HEK293 (cell line): ENCODE measurements around the gene SCPEP1.
"Not testable (repeated sequence)": the region's sequence is repeated elsewhere in the genome, so short reads cannot be mapped to it uniquely, and the experiment has no call there.

Source experiments
- CTCF ChIA-PET: fragments of 350-600 bp; formaldehyde crosslinking; extraction: SDS; loops from one replicate; lab custom pipeline; 2021; ENCODE audit warnings: antibody characterized with exemption; lab: Yijun Ruan, JAX
- POLR2A ChIA-PET: fragments of 300-600 bp; formaldehyde crosslinking; extraction: SDS; loops from one replicate; lab custom pipeline; 2020; ENCODE audit warnings: antibody characterized with exemption, inconsistent platforms; lab: Yijun Ruan, JAX
- H3K27ac ChIP-seq: fragments of 200-500 bp; sonication (Bioruptor generic); 2 replicates; pipeline ENCODE4 v1.5.1; 2014; ENCODE audit warnings: low read depth, low read length, control low read depth, inconsistent platforms; ENCODE audit errors: extremely low read depth
- H3K36me3 ChIP-seq, 2 experiments: fragments of 200-500 bp in 1 of 2; sonication (Bioruptor generic) in 1 of 2; 1 replicate in 1 of 2; 2 replicates in 1 of 2; pipeline ENCODE4 v1.5.1; 2014 to 2017; ENCODE audit warnings: inconsistent platforms in 2 of 2, low read length in 2 of 2; ENCODE audit not compliant: control insufficient read depth in 2 of 2, insufficient read depth in 1 of 2
- H3K4me1 ChIP-seq: fragments of 200-500 bp; sonication (Bioruptor generic); 2 replicates; pipeline ENCODE4 v1.5.1; 2014; ENCODE audit warnings: mild to moderate bottlenecking, low read length, inconsistent platforms; ENCODE audit not compliant: control insufficient read depth, insufficient read depth
- H3K4me3 ChIP-seq: 2 replicates; pipeline ENCODE4 v1.5.1; 2011; ENCODE audit warnings: low read depth, mild to moderate bottlenecking, control low read depth, low read length, moderate library complexity
- H3K9me3 ChIP-seq: fragments of 200-500 bp; sonication (Bioruptor generic); 2 replicates; pipeline ENCODE4 v1.5.1; 2014; ENCODE audit warnings: low read depth, low read length, inconsistent platforms; ENCODE audit not compliant: control insufficient read depth, insufficient read depth
- FEZF1 ChIP-seq: fragments of 450-650 bp; formaldehyde crosslinking; IDR thresholded peaks from 2 replicates; pipeline ENCODE4 v1.5.1; 2016; ENCODE audit warnings: missing biosample characterization, missing genetic modification characterization
- GFI1B ChIP-seq: fragments of 450-650 bp; formaldehyde crosslinking; IDR thresholded peaks from 2 replicates; pipeline ENCODE4 v1.5.1; 2016; ENCODE audit warnings: missing biosample characterization, missing genetic modification characterization
- GLI4 ChIP-seq: fragments of 450-650 bp; formaldehyde crosslinking; IDR thresholded peaks from 2 replicates; pipeline ENCODE4 v1.5.1; 2016; ENCODE audit warnings: missing biosample characterization, missing genetic modification characterization
- ZFHX2 ChIP-seq: fragments of 450-650 bp; formaldehyde crosslinking; conservative IDR thresholded peaks from 2 replicates; pipeline ENCODE4 v1.5.1; 2016; ENCODE audit warnings: missing biosample characterization, missing genetic modification characterization
- ZNF121 ChIP-seq: fragments of 450-650 bp; formaldehyde crosslinking; IDR thresholded peaks from 2 replicates; pipeline ENCODE4 v1.5.1; 2016; ENCODE audit warnings: missing biosample characterization, missing genetic modification characterization
- ZNF16 ChIP-seq: fragments of 450-650 bp; formaldehyde crosslinking; IDR thresholded peaks from 2 replicates; pipeline ENCODE4 v1.5.1; 2016; ENCODE audit warnings: low read depth, missing biosample characterization, missing genetic modification characterization
- ZNF239 ChIP-seq: fragments of 450-650 bp; formaldehyde crosslinking; IDR thresholded peaks from 2 replicates; pipeline ENCODE4 v1.5.1; 2016; ENCODE audit warnings: missing biosample characterization, missing genetic modification characterization
- ZNF311 ChIP-seq: fragments of 450-650 bp; formaldehyde crosslinking; IDR thresholded peaks from 2 replicates; pipeline ENCODE4 v1.5.1; 2017; ENCODE audit warnings: missing biosample characterization, missing genetic modification characterization, borderline replicate concordance
- ZNF335 ChIP-seq: fragments of 450-650 bp; formaldehyde crosslinking; conservative IDR thresholded peaks from 2 replicates; pipeline ENCODE4 v1.5.1; 2016; ENCODE audit warnings: missing biosample characterization, missing genetic modification characterization
- ZNF433 ChIP-seq: fragments of 450-650 bp; formaldehyde crosslinking; IDR thresholded peaks from 2 replicates; pipeline ENCODE4 v1.5.1; 2016; ENCODE audit warnings: missing biosample characterization, missing genetic modification characterization, low read depth
- ZNF600 ChIP-seq: fragments of 450-650 bp; formaldehyde crosslinking; IDR thresholded peaks from 2 replicates; pipeline ENCODE4 v1.5.1; 2016; ENCODE audit warnings: missing biosample characterization, missing genetic modification characterization
- ZNF843 ChIP-seq: fragments of 450-650 bp; formaldehyde crosslinking; IDR thresholded peaks from 2 replicates; pipeline ENCODE4 v1.5.1; 2016; ENCODE audit warnings: missing biosample characterization, missing genetic modification characterization
- TF ChIP-seq, protein P1 (sequence below): fragments of 450-650 bp; formaldehyde crosslinking; IDR thresholded peaks from 2 replicates; pipeline ENCODE4 v1.5.1; 2016; ENCODE audit warnings: missing biosample characterization, missing genetic modification characterization, borderline replicate concordance
- TF ChIP-seq, protein P2 (sequence below): fragments of 450-650 bp; formaldehyde crosslinking; IDR thresholded peaks from 2 replicates; pipeline ENCODE4; 2016; ENCODE audit warnings: missing biosample characterization, missing genetic modification characterization
- TF ChIP-seq, protein P3 (sequence below): fragments of 450-650 bp; formaldehyde crosslinking; IDR thresholded peaks from 2 replicates; pipeline ENCODE4 v1.5.1; 2016; ENCODE audit warnings: missing biosample characterization, missing genetic modification characterization

SCPEP1 gene

DNA sequence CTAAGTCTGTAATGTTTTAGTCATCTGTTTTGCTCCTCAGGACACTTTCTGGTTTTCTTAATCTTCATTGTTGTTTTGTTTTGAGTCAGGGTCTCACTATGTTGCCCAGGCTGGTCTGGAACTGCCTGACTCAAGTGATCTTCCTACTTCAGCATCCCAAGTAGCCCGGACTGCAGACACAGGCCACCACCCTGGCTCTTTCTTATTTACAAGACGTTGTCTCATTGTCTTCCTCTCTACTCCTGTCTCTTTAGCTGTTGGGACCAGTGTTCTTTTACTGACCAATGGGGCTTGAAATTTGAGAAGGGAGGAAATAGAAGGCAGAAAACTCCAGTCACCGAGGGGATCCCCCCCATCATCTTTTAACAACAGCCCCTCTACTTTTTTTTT lies 1.2 kb downstream of the SCPEP1 start:
- Histone ChIP-seq H3K4me3 (no peak overlapping the region), H3K4me1 (no peaks in the 10 kb centered on the region), H3K27ac (no peak overlapping the region), H3K36me3 (peaks cover 4 to 23% of the 10 kb centered on the region in 2 experiments; a peak in 2 of 3 replicates), H3K9me3 (no peaks in the 10 kb centered on the region)
- TF ChIP-seq GLI4 (tag by site-specific recombination): no peak
- peak; percentile 47 for TF ChIP-seq ZNF335 (tag by site-specific recombination)
- TF ChIP-seq GFI1B (tag by site-specific recombination): no peak
- 0 out of 2 replicates have a peak, but pooled peaks have one; percentile 43 for TF ChIP-seq ZNF600 (tag by site-specific recombination)
- TF ChIP-seq ZNF121 (tag by site-specific recombination): peak; percentile 92
- ChIA-PET CTCF (interaction anchor here (0.7 to 1.2 kb wide), 2 partner anchors 31 to 159 kb away, joined by 3 to 7 read pairs; no protein-coding TSS in a partner anchor), POLR2A (interaction anchor here (0.6 to 0.7 kb wide), 2 partner anchors 16 to 128 kb away, joined by 3 read pairs; no protein-coding TSS in a partner anchor)

DNA sequence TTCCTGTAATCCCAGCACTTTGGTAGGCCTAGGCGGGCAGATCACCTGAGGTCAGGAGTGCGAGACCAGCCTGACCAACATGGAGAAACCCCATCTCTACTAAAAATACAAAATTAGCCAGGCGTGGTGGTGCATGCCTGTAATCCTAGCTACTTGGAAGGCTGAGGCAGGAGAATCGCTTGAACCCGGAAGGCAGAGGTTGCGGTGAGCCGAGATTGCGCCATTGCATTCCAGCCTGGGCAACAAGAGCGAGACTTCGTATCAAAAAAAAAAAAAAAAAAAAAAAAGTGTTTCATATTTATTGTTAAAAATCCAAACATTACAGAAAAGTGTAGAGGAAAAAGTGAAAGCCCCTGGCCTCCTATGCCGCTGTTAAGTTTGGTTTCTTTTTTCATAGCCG lies 2.6 kb downstream of the SCPEP1 start:
- H3K36me3 ChIP-seq: peaks cover 8 to 34% of the 10 kb centered on the region in 2 experiments; a peak in 2 of 3 replicates
- H3K4me1 ChIP-seq, CTCF ChIA-PET, H3K4me3 ChIP-seq, H3K27ac ChIP-seq, POLR2A ChIA-PET, H3K9me3 ChIP-seq: not testable (repeated sequence)

DNA sequence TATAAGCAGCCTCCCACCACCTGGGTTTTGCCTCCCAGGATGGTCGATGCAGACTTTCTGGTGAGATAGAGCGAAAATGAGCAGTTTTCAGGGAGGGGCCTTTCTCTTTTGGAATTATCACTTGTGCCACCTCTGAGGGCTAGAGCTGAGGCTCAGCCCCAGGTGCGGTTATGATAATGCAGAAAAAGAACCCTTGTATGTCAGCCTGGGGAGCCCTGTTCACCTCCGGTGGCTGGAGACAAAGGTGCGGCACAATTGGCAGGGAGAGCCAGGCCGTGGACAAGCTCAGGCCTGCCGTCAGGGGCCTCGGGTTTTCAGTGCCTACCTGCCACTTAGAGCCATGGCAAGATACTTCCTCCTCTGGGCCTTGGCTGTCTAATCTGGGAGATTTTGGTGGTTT lies 4.4 kb downstream of the SCPEP1 start:
- peaks cover 12 to 48% of the 10 kb centered on the region in 2 experiments; a peak in 2 of 3 replicates for H3K36me3 ChIP-seq
- H3K9me3 ChIP-seq: no peaks in the 10 kb centered on the region
- no peak for TF ChIP-seq ZNF16 (tag by site-specific recombination)
- TF ChIP-seq, protein P1, sequence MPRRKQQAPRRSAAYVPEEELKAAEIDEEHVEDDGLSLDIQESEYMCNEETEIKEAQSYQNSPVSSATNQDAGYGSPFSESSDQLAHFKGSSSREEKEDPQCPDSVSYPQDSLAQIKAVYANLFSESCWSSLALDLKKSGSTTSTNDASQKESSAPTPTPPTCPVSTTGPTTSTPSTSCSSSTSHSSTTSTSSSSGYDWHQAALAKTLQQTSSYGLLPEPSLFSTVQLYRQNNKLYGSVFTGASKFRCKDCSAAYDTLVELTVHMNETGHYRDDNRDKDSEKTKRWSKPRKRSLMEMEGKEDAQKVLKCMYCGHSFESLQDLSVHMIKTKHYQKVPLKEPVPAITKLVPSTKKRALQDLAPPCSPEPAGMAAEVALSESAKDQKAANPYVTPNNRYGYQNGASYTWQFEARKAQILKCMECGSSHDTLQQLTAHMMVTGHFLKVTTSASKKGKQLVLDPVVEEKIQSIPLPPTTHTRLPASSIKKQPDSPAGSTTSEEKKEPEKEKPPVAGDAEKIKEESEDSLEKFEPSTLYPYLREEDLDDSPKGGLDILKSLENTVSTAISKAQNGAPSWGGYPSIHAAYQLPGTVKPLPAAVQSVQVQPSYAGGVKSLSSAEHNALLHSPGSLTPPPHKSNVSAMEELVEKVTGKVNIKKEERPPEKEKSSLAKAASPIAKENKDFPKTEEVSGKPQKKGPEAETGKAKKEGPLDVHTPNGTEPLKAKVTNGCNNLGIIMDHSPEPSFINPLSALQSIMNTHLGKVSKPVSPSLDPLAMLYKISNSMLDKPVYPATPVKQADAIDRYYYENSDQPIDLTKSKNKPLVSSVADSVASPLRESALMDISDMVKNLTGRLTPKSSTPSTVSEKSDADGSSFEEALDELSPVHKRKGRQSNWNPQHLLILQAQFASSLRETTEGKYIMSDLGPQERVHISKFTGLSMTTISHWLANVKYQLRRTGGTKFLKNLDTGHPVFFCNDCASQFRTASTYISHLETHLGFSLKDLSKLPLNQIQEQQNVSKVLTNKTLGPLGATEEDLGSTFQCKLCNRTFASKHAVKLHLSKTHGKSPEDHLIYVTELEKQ (tag by site-specific recombination): no peak
- TF ChIP-seq, protein P2, sequence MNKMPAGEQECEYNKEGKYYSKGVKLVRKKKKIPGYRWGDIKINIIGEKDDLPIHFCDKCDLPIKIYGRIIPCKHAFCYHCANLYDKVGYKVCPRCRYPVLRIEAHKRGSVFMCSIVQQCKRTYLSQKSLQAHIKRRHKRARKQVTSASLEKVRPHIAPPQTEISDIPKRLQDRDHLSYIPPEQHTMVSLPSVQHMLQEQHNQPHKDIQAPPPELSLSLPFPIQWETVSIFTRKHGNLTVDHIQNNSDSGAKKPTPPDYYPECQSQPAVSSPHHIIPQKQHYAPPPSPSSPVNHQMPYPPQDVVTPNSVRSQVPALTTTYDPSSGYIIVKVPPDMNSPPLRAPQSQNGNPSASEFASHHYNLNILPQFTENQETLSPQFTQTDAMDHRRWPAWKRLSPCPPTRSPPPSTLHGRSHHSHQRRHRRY (tag by site-specific recombination): no peak
- no peak for TF ChIP-seq ZNF311 (tag by site-specific recombination)
- TF ChIP-seq ZNF433 (tag by site-specific recombination): no peak
- TF ChIP-seq FEZF1: no peak
- TF ChIP-seq ZNF843 (tag by site-specific recombination): no peak
- TF ChIP-seq, protein P3, sequence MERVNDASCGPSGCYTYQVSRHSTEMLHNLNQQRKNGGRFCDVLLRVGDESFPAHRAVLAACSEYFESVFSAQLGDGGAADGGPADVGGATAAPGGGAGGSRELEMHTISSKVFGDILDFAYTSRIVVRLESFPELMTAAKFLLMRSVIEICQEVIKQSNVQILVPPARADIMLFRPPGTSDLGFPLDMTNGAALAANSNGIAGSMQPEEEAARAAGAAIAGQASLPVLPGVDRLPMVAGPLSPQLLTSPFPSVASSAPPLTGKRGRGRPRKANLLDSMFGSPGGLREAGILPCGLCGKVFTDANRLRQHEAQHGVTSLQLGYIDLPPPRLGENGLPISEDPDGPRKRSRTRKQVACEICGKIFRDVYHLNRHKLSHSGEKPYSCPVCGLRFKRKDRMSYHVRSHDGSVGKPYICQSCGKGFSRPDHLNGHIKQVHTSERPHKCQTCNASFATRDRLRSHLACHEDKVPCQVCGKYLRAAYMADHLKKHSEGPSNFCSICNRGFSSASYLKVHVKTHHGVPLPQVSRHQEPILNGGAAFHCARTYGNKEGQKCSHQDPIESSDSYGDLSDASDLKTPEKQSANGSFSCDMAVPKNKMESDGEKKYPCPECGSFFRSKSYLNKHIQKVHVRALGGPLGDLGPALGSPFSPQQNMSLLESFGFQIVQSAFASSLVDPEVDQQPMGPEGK (tag by site-specific recombination): no peak
- TF ChIP-seq ZFHX2 (tag by site-specific recombination): no peak
- no peak for TF ChIP-seq ZNF239 (tag by site-specific recombination)
- CTCF ChIA-PET: no interaction called here
- H3K4me1 ChIP-seq: no peaks in the 10 kb centered on the region
- POLR2A ChIA-PET: no interaction called here
- H3K27ac ChIP-seq: no peak overlapping the region
- no peak overlapping the region for H3K4me3 ChIP-seq
